ENCODE data around the gene ATP2B3.

ATP2B3 gene

GRCh38 chrX:153571534-153571908 is 54.1 kb downstream of the ATP2B3 start:
- DNase-seq (ENCODE audit: low spot score), result no peak

- no peak for DNase-seq (ENCODE audit: low spot score)
These were observed 55.2 kb downstream of the ATP2B3 start for GRCh38 chrX:153572601-153573000.

DNA sequence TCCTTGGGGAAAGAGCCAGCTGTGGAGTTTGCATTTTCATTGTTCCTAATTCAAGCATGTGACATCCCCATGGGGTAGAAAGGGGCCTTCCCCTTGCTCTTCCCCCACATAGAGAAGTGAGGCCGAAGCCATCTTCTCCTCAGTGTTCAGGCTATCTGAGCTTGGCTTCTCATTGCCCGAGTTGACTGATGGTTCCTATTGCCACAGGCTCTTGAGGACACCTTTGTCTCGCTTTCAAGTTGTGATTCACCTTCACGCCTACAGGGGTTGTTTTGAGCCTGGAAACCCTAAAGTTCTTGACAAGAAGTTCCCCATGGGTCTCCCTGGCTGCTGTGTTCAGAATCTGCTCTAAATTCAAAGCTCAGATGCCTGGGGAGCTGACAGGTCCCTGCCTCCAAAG is 56.5 kb downstream of the ATP2B3 start:
- DNase-seq (ENCODE audit: low spot score), result no peak

DNA sequence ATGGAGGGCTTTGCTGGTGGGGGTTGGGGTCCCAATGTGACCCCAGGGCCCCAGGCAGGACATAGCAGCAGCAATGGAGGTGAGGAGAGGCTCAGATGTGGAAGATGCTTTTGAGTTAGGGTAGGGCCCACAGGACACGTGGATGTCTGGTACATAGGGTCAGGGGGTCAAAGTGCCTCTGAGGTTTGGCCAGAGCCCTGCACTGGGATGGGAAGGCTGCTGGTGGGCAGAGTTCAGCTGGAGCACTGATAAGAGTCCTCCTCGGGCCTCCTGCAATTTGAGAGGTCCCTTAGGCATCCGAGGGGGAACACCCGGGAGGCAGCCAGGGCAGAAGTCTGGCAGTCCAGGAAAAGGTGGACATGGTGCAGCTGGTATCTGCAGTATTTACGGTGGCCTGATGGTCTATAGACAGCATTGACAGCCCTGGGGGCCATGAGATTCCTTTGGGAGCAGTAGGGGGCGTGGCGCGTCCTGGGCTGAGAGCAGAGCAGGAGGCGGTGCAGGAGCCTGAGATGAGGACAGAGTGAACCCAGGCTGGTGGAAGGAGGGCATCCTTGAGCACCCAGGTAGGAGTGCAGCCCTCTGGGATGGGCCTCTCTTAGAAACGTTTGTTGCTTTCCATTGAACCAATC is 58.9 kb downstream of the ATP2B3 start:
- no peak for DNase-seq (ENCODE audit: low spot score)

DNA sequence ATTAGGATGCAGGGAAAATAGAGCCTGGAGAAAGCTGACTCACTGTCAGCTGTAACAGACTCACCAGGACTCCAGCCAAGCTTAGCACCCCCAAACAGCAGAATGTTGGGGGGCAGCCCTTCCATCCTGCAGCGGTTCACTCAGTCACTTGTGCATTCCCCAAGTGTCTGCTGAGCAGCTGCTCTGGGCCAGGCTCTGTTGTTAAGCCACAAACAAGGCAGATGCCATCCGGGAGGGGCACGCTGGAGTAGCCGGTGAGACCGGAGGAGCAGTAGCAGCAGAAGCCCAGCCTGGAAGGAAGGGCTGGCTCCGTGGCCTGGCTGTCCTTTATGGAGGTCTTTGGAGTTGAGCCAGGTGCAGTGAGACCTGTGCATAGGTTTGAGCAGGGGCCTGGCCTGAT is 59.5 kb downstream of the ATP2B3 start:
- no peak for DNase-seq (ENCODE audit: low spot score)

- DNase-seq (ENCODE audit: low spot score), result no peak
These were observed 60.9 kb downstream of the ATP2B3 start for GRCh38 chrX:153578200-153578835.

- no peak for DNase-seq (ENCODE audit: low spot score)
These were observed 61.4 kb downstream of the ATP2B3 start for GRCh38 chrX:153578889-153579288.

DNA sequence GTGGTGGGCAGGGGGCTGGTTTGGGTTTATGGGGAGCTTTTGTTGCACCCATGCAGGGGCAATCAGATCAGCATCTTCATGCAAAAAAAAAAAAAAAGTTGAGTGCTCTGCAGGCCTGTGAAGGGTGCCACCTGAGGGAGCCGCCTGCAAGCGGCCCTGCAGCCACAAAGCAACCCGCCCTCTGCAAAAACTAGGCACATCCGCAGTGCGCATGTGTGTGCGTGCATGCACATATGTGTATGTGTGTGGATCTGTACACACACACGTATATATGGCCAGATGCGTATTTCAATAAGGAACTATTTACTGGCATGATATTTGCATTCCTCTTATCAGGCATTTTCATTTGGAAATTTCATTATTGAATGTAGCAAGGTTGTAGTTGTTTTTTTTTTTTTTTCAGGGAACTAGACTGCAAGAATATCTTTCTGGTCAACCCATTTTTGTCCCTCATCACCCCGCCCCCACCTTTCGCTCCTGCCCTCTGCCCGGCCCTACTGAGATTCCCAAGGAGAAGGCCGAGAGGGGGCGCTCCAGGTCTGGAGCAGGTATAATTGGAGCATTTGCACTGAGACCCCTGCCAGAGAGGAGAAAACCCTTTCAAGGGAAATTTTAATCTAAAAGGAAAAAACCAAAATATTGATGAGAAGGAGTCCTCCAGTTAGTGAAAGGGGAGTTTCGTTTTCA is 63.4 kb downstream of the ATP2B3 start:
- DNase-seq (ENCODE audit: low spot score), result no peak

DNA sequence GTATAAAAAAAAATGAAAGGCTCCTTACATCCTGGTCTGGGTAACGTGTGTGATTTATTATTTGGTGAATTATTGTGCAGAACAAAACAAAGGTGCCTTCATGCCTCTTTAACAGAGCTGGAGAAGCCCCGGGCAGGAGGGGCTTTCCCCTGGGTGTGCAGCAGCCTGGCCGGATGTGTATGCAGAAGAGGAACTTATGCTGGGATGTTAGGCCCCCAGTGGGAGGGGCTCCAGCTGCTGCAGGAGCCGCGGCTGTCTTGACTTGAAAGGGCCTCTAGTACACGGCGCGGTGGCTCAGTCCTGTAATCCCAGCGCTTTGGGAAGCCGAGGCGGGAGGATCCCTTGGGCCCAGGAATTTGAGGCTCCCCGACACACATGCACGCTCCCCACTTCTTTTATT is 65.5 kb downstream of the ATP2B3 start:
- no peak for DNase-seq (ENCODE audit: low spot score)

- DNase-seq (ENCODE audit: low spot score), result no peak
These were observed 66.0 kb downstream of the ATP2B3 start for GRCh38 chrX:153583433-153583832.

DNA sequence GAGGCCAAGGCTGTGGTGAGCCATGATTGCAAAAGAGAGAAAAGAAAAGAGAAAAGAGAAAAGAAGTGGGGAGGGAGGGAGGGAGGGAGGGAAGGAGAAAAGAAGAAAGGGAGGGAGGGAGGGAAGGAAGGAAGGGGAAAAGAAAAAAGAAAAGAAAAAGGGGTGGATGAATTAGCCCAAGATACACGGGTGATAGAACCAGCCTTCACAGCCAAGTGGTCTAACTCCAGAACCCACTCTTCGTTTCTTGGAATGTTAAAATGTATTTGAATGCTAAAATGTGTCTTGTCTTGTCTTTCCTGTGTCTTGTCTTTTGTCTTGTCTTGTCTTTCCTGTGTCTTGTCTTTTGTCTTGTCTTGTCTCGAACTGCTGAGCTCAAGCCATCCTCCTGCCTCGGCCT is 68.4 kb downstream of the ATP2B3 start:
- DNase-seq (ENCODE audit: low spot score), result no peak

DNA sequence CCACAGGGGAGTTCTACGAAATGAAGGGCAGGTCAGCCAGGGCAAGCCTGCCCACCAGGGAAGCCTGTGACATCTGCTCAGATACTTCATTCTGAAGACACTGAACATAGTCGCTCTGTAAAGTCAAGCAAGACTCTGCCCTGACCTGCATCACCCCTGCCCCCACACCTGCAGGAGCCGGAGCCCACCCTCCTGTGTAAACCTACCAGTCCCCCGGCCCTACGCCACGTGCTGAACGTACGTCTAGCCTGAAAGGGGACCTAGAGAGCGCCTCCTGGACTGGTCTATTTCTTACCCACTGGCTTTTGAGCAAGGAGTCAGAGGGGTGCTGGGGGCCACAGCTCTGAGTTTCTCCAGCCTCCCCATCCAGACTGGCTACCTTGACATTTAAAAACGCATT is 69.9 kb downstream of the ATP2B3 start:
- DNase-seq (ENCODE audit: low spot score), result no peak

GRCh38 chrX:153588021-153588781 is 70.8 kb downstream of the ATP2B3 start:
- no peak for DNase-seq (ENCODE audit: low spot score)

DNA sequence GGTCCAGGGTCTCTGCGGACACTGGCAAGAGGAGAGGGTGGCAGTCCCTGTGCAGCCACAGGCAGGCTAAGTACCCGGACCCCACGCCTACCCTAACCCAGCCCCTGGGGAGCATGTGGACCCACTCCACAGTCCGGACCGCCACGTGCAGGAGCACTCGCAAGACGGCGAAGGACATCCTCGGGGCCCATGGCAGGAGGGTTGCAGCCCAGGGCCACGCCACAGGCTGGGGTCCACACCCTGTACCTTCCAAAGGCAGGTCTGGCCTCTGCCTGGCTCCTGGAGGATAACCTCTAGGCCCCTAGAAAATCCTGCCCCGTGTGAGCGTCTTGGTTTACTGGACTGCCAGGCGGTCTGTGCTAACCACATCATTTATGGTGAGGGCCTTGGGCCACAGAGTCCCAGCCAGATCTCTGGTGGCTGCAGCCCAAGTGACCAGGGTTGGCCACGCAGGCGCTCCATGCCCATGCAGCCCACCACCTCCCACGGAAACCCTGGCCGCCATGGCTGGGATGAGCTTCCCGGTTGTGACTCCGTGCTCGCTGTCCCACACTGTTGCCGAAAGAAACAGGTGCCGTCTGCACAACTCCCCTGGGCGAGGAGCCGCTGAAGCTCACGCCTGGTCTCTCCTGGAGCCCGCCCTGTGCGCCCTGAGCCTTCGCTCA is 71.5 kb downstream of the ATP2B3 start:
- DNase-seq (ENCODE audit: low spot score), result no peak

GRCh38 chrX:153590961-153591956 is 73.8 kb downstream of the ATP2B3 start:
- no peak for DNase-seq (ENCODE audit: low spot score)

GRCh38 chrX:153592091-153592833 is 74.8 kb downstream of the ATP2B3 start:
- no peak for DNase-seq (ENCODE audit: low spot score)

- DNase-seq (ENCODE audit: low spot score), result no peak
These were observed 75.7 kb downstream of the ATP2B3 start for GRCh38 chrX:153592966-153593688.

DNA sequence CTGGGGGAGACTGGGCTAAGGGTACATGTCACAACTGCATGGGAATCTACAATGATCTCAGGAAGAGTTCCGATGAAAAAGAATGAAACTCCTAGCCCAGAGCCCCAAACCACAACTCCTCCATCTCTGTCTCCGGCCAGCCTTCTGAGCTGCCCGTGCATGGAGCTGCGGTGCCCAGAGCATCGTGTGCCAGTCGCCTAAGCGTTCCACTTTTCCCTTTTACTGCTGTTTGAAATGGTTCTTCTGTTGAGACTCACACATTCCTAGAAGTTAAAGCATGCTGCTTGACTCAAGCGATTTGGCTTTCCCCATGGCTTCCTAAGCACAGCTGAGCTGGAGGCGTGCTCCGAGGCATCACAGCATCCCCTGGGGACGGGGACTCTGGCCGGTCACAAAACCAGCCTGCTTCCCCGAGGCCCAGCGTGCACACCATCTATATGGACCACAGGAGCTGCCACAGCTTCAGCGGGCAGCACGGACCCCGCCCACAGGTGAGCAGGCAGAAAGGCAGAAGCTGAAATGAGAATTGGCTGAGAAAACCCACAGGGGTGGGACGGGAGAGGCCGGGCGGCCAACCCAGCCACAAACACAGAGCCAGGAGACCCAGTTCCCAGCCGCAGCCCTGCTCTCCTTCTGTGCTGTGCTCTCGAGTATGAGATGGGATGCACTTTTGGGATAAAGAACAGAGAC is 76.5 kb downstream of the ATP2B3 start:
- no peak for DNase-seq (ENCODE audit: low spot score)

DNA sequence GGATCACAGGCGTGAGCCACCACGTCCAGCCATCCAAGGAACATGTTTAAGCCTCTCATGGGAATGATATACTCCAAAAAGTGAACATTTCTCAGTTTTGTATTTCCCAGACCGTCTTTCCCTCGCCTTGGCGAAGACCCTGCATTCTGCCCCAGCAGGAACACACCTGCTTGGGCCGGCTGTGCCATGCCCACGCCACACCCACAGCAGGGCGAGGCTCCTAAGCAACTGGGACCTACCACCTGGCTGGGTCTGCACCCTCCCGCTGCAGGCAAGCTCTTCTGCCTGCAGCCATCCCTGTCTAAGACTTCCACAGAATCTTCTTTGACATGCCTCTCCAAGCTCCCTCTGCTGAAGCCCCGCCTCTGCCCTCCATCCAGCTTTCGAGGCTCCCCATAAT is 77.9 kb downstream of the ATP2B3 start:
- no peak for DNase-seq (ENCODE audit: low spot score)
